Measurements from ENCODE around the gene CCND1. TPM values are rescaled to one million over a fixed set of nuclear protein-coding genes. Genes with fewer than 3 reads are reported as not detected.
"Not testable (repeated sequence)": the region's sequence is repeated elsewhere in the genome, so short reads cannot be mapped to it uniquely, and the experiment has no call there.

The CCND1 gene
- total and polyA plus RNA-seq, 12 donors: 11.4 to 292 (median 173) TPM

- no peak for DNase-seq
- no peak overlapping the region for H3K27ac ChIP-seq
- no peak for TF ChIP-seq CTCF (IDR thresholded peaks at IDR 0.05)
- ATAC-seq: no peak
- WGBS, 2 donors: 85 to 89% methylated on average over 2 of the region's 2 CpGs
- peaks cover 0 to under 1% (median 0%) of the 10 kb centered on the region in 7 donors for H3K27me3 ChIP-seq
- H3K9me3 ChIP-seq: no peaks in the 10 kb centered on the region
- no peaks in the 10 kb centered on the region for H3K36me3 ChIP-seq
- no peaks in the 10 kb centered on the region for H3K4me1 ChIP-seq
- no peak overlapping the region for H3K4me3 ChIP-seq
- intact Hi-C loops (cut with DNase I): no loop called here
Observed at GRCh38 chr11:69620683-69621290, 20.2 kb upstream of the CCND1 start.

GRCh38 chr11:69622097-69622681, 18.8 kb upstream of the CCND1 start:
- not testable (repeated sequence) for H3K9me3 ChIP-seq
- 80 to 87% methylated on average over 7 to 8 of the region's 8 CpGs for WGBS, 2 donors

GRCh38 chr11:69624293-69624692, 16.7 kb upstream of the CCND1 start:
- no peaks in the 10 kb centered on the region for H3K36me3 ChIP-seq
- DNase-seq: no peak
- 97 to 98% methylated on average over 1 of the region's 1 CpG for WGBS, 2 donors
- peaks cover 0 to 3% (median 0%) of the 10 kb centered on the region in 7 donors for H3K27me3 ChIP-seq
- intact Hi-C loops (cut with DNase I): no loop called here
- no peaks in the 10 kb centered on the region for H3K9me3 ChIP-seq
- no peaks in the 10 kb centered on the region for H3K4me1 ChIP-seq
- no peak for TF ChIP-seq CTCF (IDR thresholded peaks at IDR 0.05)
- no peak overlapping the region for H3K27ac ChIP-seq
- no peak overlapping the region for H3K4me3 ChIP-seq
- ATAC-seq: no peak

More at GRCh38 chr11:69622097-69622681, 18.8 kb upstream of the CCND1 start:
- ATAC-seq; H3K4me3 ChIP-seq; H3K4me1 ChIP-seq; intact Hi-C loops (cut with DNase I); DNase-seq; H3K27me3 ChIP-seq; H3K36me3 ChIP-seq; H3K27ac ChIP-seq: not testable (repeated sequence)

- no peak overlapping the region for H3K4me3 ChIP-seq
- 89 to 92% methylated on average over 10 of the region's 10 CpGs for WGBS, 2 donors
- ATAC-seq (no peak), DNase-seq (no peak)
- no peaks in the 10 kb centered on the region for H3K4me1 ChIP-seq
- no peak for TF ChIP-seq CTCF (IDR thresholded peaks at IDR 0.05)
- H3K36me3 ChIP-seq: no peaks in the 10 kb centered on the region
- no peak overlapping the region for H3K27ac ChIP-seq
- intact Hi-C loops (cut with DNase I): no loop called here
- H3K9me3 ChIP-seq: peaks cover 0 to 8% (median 0%) of the 10 kb centered on the region in 11 donors
- peaks cover 0 to 3% (median 0%) of the 10 kb centered on the region in 7 donors for H3K27me3 ChIP-seq
Observed at GRCh38 chr11:69625476-69625875, 15.5 kb upstream of the CCND1 start.

- H3K36me3 ChIP-seq: no peaks in the 10 kb centered on the region
- DNase-seq: no peak
- no peak overlapping the region for H3K27ac ChIP-seq
- H3K4me3 ChIP-seq: no peak overlapping the region
- WGBS, 2 donors: 80 to 85% methylated on average over 14 of the region's 14 CpGs
- TF ChIP-seq CTCF (IDR thresholded peaks at IDR 0.05): no peak
- no peaks in the 10 kb centered on the region for H3K4me1 ChIP-seq
- intact Hi-C loops (cut with DNase I): no loop called here
- H3K9me3 ChIP-seq: peaks cover 0 to 8% (median 0%) of the 10 kb centered on the region in 11 donors
- ATAC-seq: no peak
- peaks cover 0 to 3% (median 0%) of the 10 kb centered on the region in 7 donors for H3K27me3 ChIP-seq
Observed at GRCh38 chr11:69627551-69627950, 13.4 kb upstream of the CCND1 start.
